Fibroblast of lung (primary cell): ENCODE data around the gene PRMT7.

Experiments
- EZH2 ChIP-seq: IDR thresholded peaks from 2 replicates; pipeline ENCODE4 v1.5.1; 2012; ENCODE audit warnings: low read length, control low read depth, mild to moderate bottlenecking; ENCODE audit errors: missing control alignments
- TF ChIP-seq, protein P1 (sequence below), 2 donors: IDR thresholded peaks in 1 of 2; conservative IDR thresholded peaks in 1 of 2; 1 replicate in 1 of 2; 2 replicates in 1 of 2; pipeline ENCODE4 v1.5.1; 2011 to 2012; ENCODE audit warnings: low read length in 2 of 2, control low read depth in 1 of 2, inconsistent platforms in 1 of 2, low read depth in 1 of 2, mild to moderate bottlenecking in 1 of 2

DNA sequence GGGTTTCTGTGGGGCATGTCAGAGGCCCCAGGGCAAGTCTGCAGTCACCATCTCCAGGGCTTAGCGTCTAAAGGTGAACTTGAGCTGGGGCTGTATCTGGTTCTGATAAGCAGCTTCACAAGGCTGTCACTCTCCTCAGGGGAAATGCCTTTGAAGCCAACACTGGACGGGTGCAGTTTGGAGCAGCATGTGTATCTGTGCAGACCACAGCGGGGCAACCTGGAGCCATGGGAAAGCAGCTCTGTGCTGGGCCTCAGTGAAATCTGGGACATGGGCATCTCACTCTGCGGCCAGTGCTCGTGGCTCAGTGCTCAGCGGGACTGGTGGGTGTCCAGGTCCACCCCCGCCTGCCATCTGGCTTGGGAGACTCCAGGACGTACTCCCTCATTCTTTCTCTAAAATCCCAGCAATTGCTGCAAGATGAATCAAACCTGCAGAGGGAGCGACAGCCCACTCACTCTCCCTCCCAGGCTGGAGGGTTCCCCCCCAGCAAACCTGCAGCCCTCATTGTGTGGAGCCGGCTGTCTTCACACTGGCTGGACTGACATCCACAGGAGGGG is 63.5 kb downstream of the PRMT7 start:
- TF ChIP-seq, protein P1, sequence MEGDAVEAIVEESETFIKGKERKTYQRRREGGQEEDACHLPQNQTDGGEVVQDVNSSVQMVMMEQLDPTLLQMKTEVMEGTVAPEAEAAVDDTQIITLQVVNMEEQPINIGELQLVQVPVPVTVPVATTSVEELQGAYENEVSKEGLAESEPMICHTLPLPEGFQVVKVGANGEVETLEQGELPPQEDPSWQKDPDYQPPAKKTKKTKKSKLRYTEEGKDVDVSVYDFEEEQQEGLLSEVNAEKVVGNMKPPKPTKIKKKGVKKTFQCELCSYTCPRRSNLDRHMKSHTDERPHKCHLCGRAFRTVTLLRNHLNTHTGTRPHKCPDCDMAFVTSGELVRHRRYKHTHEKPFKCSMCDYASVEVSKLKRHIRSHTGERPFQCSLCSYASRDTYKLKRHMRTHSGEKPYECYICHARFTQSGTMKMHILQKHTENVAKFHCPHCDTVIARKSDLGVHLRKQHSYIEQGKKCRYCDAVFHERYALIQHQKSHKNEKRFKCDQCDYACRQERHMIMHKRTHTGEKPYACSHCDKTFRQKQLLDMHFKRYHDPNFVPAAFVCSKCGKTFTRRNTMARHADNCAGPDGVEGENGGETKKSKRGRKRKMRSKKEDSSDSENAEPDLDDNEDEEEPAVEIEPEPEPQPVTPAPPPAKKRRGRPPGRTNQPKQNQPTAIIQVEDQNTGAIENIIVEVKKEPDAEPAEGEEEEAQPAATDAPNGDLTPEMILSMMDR (conservative IDR thresholded peaks at IDR 0.05 in 1 of 2, IDR thresholded peaks at IDR 0.05 in 1 of 2; ENCODE audit: low read depth in 1 of 2, low read length in 2 of 2), result no peak
- TF ChIP-seq EZH2, result no peak
